SU-DHL-6 (cell line): ENCODE data around the gene LIPM.

Experiments used
- H2AFZ ChIP-seq: fragments of 200-600 bp; sonication (generic); 2 replicates; pipeline ENCODE4 v1.6.1; 2014; ENCODE audit warnings: low read depth, mild to moderate bottlenecking, moderate library complexity, mixed read lengths, antibody characterized with exemption, low read length; ENCODE audit not compliant: severe bottlenecking
- H3F3A ChIP-seq: fragments of 200-600 bp; shearing (Covaris generic); 2 replicates; pipeline ENCODE4 v1.6.0; 2016; ENCODE audit warnings: antibody characterized with exemption, mild to moderate bottlenecking; ENCODE audit not compliant: insufficient read depth
- H3K27ac ChIP-seq: fragments of 200-600 bp; sonication (generic); 2 replicates; pipeline ENCODE4 v1.5.1; 2016; ENCODE audit warnings: low read depth, mild to moderate bottlenecking, low read length, moderate library complexity, mixed read lengths
- H3K27me3 ChIP-seq: fragments of 200-600 bp; sonication (generic), shearing (Covaris generic); 2 replicates; pipeline ENCODE4 v1.6.0; 2014; ENCODE audit warnings: mild to moderate bottlenecking, low read length
- H3K36me3 ChIP-seq: fragments of 200-600 bp; sonication (generic); 2 replicates; pipeline ENCODE4 v1.6.1; 2014; ENCODE audit warnings: mild to moderate bottlenecking, low read length, mixed read lengths
- H3K4me2 ChIP-seq: fragments of 300-600, 200-600 bp; shearing (Covaris generic), sonication (generic); 2 replicates; pipeline ENCODE4 v1.6.0; 2014; ENCODE audit warnings: low read length, low read depth, mild to moderate bottlenecking; ENCODE audit not compliant: poor library complexity, severe bottlenecking
- H3K4me3 ChIP-seq: fragments of 200-600 bp; sonication (generic); 2 replicates; pipeline ENCODE4 v1.5.1; 2014; ENCODE audit warnings: antibody characterized with exemption, low read length, mild to moderate bottlenecking, mixed read lengths; ENCODE audit not compliant: insufficient read depth, poor library complexity, severe bottlenecking
- H3K79me2 ChIP-seq: fragments of 200-600 bp; sonication (generic); 2 replicates; pipeline ENCODE4 v1.6.1; 2014; ENCODE audit warnings: mild to moderate bottlenecking, low read length, moderate library complexity; ENCODE audit not compliant: insufficient read depth
- H3K9ac ChIP-seq: fragments of 200-600 bp; sonication (generic); 2 replicates; pipeline ENCODE4 v1.7.0; 2014; ENCODE audit warnings: mild to moderate bottlenecking, low read length
- H3K9me2 ChIP-seq: fragments of 200-600 bp; sonication (generic); replicated peaks from 2 replicates; pipeline ENCODE4 v1.6.1; 2014; ENCODE audit warnings: low read length; ENCODE audit not compliant: insufficient read depth
- H3K9me3 ChIP-seq: fragments of 200-600 bp; sonication (generic); 2 replicates; pipeline ENCODE4 v1.6.1; 2014; ENCODE audit warnings: low read length, mixed read lengths; ENCODE audit not compliant: insufficient read depth
- H4K20me1 ChIP-seq: fragments of 200-600 bp; sonication (generic); 2 replicates; pipeline ENCODE4 v1.6.1; 2014; ENCODE audit warnings: low read depth, mild to moderate bottlenecking, antibody characterized with exemption, low read length, moderate library complexity, mixed read lengths
- EZH2phosphoT487 ChIP-seq: fragments of 200-600 bp; sonication (generic), shearing (Covaris generic); conservative IDR thresholded peaks from 2 replicates; pipeline ENCODE4 v1.6.1; 2018; ENCODE audit warnings: mild to moderate bottlenecking, antibody characterized with exemption, low read length, moderate library complexity, mixed read lengths
- TF ChIP-seq, protein P1 (sequence below): fragments of 200-600 bp; sonication (generic); IDR thresholded peaks from one replicate; pipeline ENCODE4 v1.5.1; 2017; ENCODE audit warnings: antibody characterized with exemption, mild to moderate bottlenecking, low read length, moderate library complexity; ENCODE audit not compliant: insufficient read depth, poor library complexity, severe bottlenecking

LIPM gene

DNA sequence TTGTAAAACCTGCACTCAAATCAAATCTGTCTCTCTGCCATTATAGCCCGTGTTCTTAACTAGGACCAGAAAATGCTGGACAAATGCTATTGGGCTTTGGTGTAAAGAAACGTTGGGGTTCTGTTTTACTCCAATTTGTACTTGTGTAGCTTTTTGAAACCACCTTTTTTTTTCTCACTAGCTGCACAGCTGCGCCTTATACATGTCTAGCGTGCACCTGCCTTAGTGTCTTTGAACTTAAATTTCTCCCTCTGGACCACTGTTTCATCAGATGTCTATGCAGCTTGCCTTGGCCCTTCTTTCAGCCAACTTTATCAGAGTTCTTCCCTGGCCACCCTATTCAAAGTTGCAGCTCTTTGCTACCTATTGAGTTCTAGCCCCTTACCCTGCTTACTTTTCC lies 7.1 kb downstream of the LIPM start:
- Histone ChIP-seq H3K9ac (no peak overlapping the region), H3K9me2 (no peaks in the 10 kb centered on the region), H3K4me3 (no peak overlapping the region), H2AFZ (no peak overlapping the region), H4K20me1 (no peaks in the 10 kb centered on the region), H3K9me3 (no peaks in the 10 kb centered on the region), H3F3A (no peaks in the 10 kb centered on the region), H3K27me3 (no peaks in the 10 kb centered on the region), H3K36me3 (no peaks in the 10 kb centered on the region), H3K27ac (no peak overlapping the region), H3K4me2 (no peak overlapping the region), H3K79me2 (no peaks in the 10 kb centered on the region)
- TF ChIP-seq EZH2phosphoT487 = no peak
- TF ChIP-seq, protein P1, sequence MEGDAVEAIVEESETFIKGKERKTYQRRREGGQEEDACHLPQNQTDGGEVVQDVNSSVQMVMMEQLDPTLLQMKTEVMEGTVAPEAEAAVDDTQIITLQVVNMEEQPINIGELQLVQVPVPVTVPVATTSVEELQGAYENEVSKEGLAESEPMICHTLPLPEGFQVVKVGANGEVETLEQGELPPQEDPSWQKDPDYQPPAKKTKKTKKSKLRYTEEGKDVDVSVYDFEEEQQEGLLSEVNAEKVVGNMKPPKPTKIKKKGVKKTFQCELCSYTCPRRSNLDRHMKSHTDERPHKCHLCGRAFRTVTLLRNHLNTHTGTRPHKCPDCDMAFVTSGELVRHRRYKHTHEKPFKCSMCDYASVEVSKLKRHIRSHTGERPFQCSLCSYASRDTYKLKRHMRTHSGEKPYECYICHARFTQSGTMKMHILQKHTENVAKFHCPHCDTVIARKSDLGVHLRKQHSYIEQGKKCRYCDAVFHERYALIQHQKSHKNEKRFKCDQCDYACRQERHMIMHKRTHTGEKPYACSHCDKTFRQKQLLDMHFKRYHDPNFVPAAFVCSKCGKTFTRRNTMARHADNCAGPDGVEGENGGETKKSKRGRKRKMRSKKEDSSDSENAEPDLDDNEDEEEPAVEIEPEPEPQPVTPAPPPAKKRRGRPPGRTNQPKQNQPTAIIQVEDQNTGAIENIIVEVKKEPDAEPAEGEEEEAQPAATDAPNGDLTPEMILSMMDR = no peak

DNA sequence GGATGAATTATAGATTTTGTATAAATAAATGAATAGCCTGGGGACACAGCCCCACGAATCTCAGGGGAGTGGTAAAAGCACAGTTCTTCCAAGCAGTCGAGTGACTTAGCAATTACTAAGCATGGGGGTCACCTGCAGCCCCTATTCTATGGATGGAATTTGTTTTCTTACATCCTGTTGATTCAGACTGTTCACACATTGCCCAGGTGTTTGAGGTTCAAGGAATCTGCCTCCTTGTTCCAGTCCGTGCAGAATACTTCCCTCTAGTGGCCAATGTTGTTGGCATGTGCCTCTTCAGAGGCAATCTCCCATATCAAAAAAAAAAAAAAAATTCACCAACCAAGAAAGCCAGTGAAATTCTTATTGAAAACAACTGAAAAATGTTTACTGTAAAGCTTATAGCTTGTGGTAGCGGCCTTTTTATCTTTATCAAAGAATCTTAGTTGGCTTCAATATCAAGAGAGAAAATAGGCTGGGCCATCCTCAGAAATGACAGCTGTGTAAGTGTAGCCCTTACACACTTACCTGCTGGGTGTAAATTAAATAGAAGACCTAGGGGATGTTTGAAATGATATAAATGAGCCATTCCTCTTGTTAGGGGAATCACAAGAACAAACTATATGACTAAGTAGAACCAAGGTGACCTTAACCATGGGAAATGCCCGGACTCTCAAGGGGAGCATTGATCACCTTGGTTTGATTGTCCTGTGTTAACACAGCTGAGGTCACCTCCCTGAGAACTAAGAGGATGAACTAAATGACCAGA lies 7.8 kb downstream of the LIPM start:
- no peaks in the 10 kb centered on the region for H3K79me2 ChIP-seq
- H3K36me3 ChIP-seq = no peaks in the 10 kb centered on the region
- H3K4me2 ChIP-seq = no peak overlapping the region
- H3K9ac ChIP-seq = no peak overlapping the region
- no peak overlapping the region for H3K4me3 ChIP-seq
- no peaks in the 10 kb centered on the region for H3K27me3 ChIP-seq
- TF ChIP-seq EZH2phosphoT487 = no peak
- TF ChIP-seq, protein P1 = peak; percentile 76
- no peak overlapping the region for H3K27ac ChIP-seq
- no peaks in the 10 kb centered on the region for H4K20me1 ChIP-seq
- no peaks in the 10 kb centered on the region for H3K9me2 ChIP-seq
- H2AFZ ChIP-seq = no peak overlapping the region
- H3F3A ChIP-seq = no peaks in the 10 kb centered on the region
- H3K9me3 ChIP-seq = no peaks in the 10 kb centered on the region

DNA sequence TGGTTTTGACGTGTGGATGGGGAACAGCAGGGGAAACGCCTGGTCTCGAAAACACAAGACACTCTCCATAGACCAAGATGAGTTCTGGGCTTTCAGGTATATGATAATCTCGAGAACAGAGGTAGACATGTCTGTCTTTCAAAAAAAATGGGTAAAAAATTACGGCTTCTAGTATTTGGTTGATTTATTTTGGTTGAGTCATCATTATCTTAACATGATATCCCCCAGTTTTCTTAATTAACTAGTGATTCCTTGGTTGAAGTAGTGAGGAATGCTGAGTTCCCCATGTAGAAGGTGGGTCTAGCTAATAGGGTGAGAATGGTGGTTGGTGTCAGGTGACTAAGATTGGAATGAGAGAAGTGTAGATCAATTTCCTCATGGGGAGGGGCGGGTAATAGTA lies 10.7 kb downstream of the LIPM start:
- Histone ChIP-seq H3F3A (no peaks in the 10 kb centered on the region), H3K9me2 (no peaks in the 10 kb centered on the region), H3K36me3 (no peaks in the 10 kb centered on the region), H3K4me2 (no peak overlapping the region), H3K9ac (no peak overlapping the region), H4K20me1 (no peaks in the 10 kb centered on the region), H3K9me3 (no peaks in the 10 kb centered on the region), H2AFZ (no peak overlapping the region), H3K79me2 (no peaks in the 10 kb centered on the region), H3K27me3 (no peaks in the 10 kb centered on the region), H3K4me3 (no peak overlapping the region), H3K27ac (no peak overlapping the region)
- TF ChIP-seq, protein P1 = no peak
- no peak for TF ChIP-seq EZH2phosphoT487
